Cortex of kidney (tissue), 1 donor: ENCODE data around the gene ECSIT.
A peak's percentile ranks its signal among the peaks of the same experiment; 100 is the strongest.

Source experiments
- DNase-seq: peaks from one replicate; lab custom pipeline; 2025; lab: John Stamatoyannopoulos, UW

Gene ECSIT

GRCh38 chr19:11549386-11549953 is 20.5 kb upstream of the ECSIT start:
- DNase-seq, result no peak

GRCh38 chr19:11547929-11548700 is 19.2 kb upstream of the ECSIT start:
- DNase-seq, result no peak

GRCh38 chr19:11541238-11541637 is 12.3 kb upstream of the ECSIT start:
- DNase-seq, result no peak

- no peak for DNase-seq
Measured at GRCh38 chr19:11540645-11541044, 11.7 kb upstream of the ECSIT start.

- no peak for DNase-seq
Measured at GRCh38 chr19:11539495-11540365, 10.8 kb upstream of the ECSIT start.

- DNase-seq, result no peak
Measured at GRCh38 chr19:11538232-11539036, 9.5 kb upstream of the ECSIT start, which contains the start of gene CNN1. Gene CNN1 (plus strand): TSS chr19:11538851. CDS start chr19:11538928, 77 bp downstream.

GRCh38 chr19:11535792-11536595 is 7.1 kb upstream of the ECSIT start:
- DNase-seq, result no peak

- no peak for DNase-seq
Measured at GRCh38 chr19:11534948-11535347, 6.0 kb upstream of the ECSIT start.

- no peak for DNase-seq
Measured at GRCh38 chr19:11534538-11534937, 5.6 kb upstream of the ECSIT start.

GRCh38 chr19:11530432-11530831 is 1.5 kb upstream of the ECSIT start:
- no peak for DNase-seq

GRCh38 chr19:11519138-11519537 is 9.8 kb downstream of the ECSIT start:
- DNase-seq, result no peak

- no peak for DNase-seq
Measured at GRCh38 chr19:11513946-11514345, 15.0 kb downstream of the ECSIT start.

- no peak for DNase-seq
Measured at GRCh38 chr19:11510444-11510843, 18.5 kb downstream of the ECSIT start.

- DNase-seq, result no peak
Measured at GRCh38 chr19:11507370-11508078, 21.4 kb downstream of the ECSIT start.

GRCh38 chr19:11506967-11507366 is 22.0 kb downstream of the ECSIT start:
- no peak for DNase-seq

- DNase-seq, result no peak
Measured at GRCh38 chr19:11506101-11506555, 22.8 kb downstream of the ECSIT start.

- peak; percentile 59 for DNase-seq
Measured at GRCh38 chr19:11505504-11506100, 23.3 kb downstream of the ECSIT start, which contains the start of gene ZNF653. Gene ZNF653 (minus strand): TSS chr19:11505839. CDS start chr19:11505786, 53 bp downstream.

GRCh38 chr19:11505032-11505503 is 23.9 kb downstream of the ECSIT start:
- no peak for DNase-seq

GRCh38 chr19:11504502-11505031 is 24.4 kb downstream of the ECSIT start:
- DNase-seq, result no peak
